Tibial artery (tissue), 4 donors: ENCODE data around the gene GAB2.

Source experiments
- DNase-seq, 2 donors: peaks; one replicate each; pipeline ENCODE4 v3.0.0-alpha.2; 2019
- H3K27ac ChIP-seq, 2 donors: fragments of 200-600 bp; sonication (generic) in 1 of 2; 1 replicate in 1 of 2; 2 replicates in 1 of 2; pipeline ENCODE4 v1.5.1; 2018 to 2019; ENCODE audit warnings: mild to moderate bottlenecking in 1 of 2
- H3K27me3 ChIP-seq, 2 donors: fragments of 200-600 bp; sonication (generic) in 1 of 2; one replicate each; pipeline versions ENCODE4 v1.5.1 to v1.6.0; 2016 to 2019
- H3K36me3 ChIP-seq, 3 donors: fragments of 200-600 bp; sonication (generic) in 2 of 3; one replicate each; pipeline ENCODE4 v1.5.1; 2016 to 2019; ENCODE audit warnings: mild to moderate bottlenecking in 2 of 3
- H3K4me1 ChIP-seq, 4 donors: fragments of 200-600 bp; sonication (generic) in 2 of 4; 1 replicate in 3 of 4; 2 replicates in 1 of 4; pipeline ENCODE4 v1.5.1; 2016 to 2019
- H3K4me3 ChIP-seq, 2 donors: fragments of 200-600 bp; sonication (generic) in 1 of 2; 1 replicate in 1 of 2; 2 replicates in 1 of 2; pipeline ENCODE4 v1.5.1; 2018 to 2019; ENCODE audit warnings: mild to moderate bottlenecking in 2 of 2
- H3K9me3 ChIP-seq, 3 donors: fragments of 200-600 bp; sonication (generic) in 1 of 3; one replicate each; pipeline ENCODE4 v1.5.1; 2016 to 2019
- CTCF ChIP-seq, 2 experiments: fragments of 200-600 bp in 1 of 2; fragments of 450-650 bp in 1 of 2; IDR thresholded peaks; one replicate each; pipeline ENCODE4 v1.5.1; 2017 to 2019; ENCODE audit warnings: antibody characterized with exemption in 2 of 2, mild to moderate bottlenecking in 1 of 2, moderate library complexity in 1 of 2
- intact Hi-C: fragments of 100-400 bp; cut with DNase I; formaldehyde crosslinking; loops from one replicate; pipeline ENCODE4 v1.15.0; 2023; ENCODE audit warnings: low total_unique reads

GAB2 gene

GRCh38 chr11:78416285-78417174 is 1.1 kb downstream of the GAB2 start:
- Histone ChIP-seq H3K27me3 (no peaks in the 10 kb centered on the region), H3K4me1 (peaks cover 0 to 52% (median 24%) of the 10 kb centered on the region in 4 donors), H3K4me3 (peak overlapping the region; percentile 98 to 99), H3K36me3 (no peaks in the 10 kb centered on the region), H3K9me3 (no peaks in the 10 kb centered on the region), H3K27ac (peak overlapping the region; percentile 100)
- peak; percentile 94 to 96 for DNase-seq
- intact Hi-C loops = loop anchor here (5.0 kb wide), 3 partner anchors 156 to 254 kb away; partner anchors contain the start of gene NARS2
- TF ChIP-seq CTCF (IDR thresholded peaks at IDR 0.05) = peak; percentile 45 to 65

GRCh38 chr11:78415338-78415737 is 2.3 kb downstream of the GAB2 start:
- no peak for TF ChIP-seq CTCF (IDR thresholded peaks at IDR 0.05)
- H3K9me3 ChIP-seq = peaks cover 0 to 5% (median 0%) of the 10 kb centered on the region in 3 donors
- DNase-seq = no peak
- peak overlapping the region; percentile 100 for H3K27ac ChIP-seq
- intact Hi-C loops = loop anchor here (5.0 kb wide), 3 partner anchors 157 to 253 kb away; partner anchors contain the start of gene NARS2
- no peak overlapping the region for H3K4me3 ChIP-seq
- peaks cover under 1 to 2% (median under 1%) of the 10 kb centered on the region in 3 donors for H3K36me3 ChIP-seq
- H3K4me1 ChIP-seq = peaks cover 0 to 45% (median 19%) of the 10 kb centered on the region in 4 donors
- H3K27me3 ChIP-seq = no peaks in the 10 kb centered on the region

GRCh38 chr11:78414321-78415051 is 3.1 kb downstream of the GAB2 start:
- Histone ChIP-seq H3K27me3 (no peaks in the 10 kb centered on the region), H3K36me3 (peaks cover 3 to 6% (median 5%) of the 10 kb centered on the region in 3 donors), H3K4me3 (no peak overlapping the region), H3K27ac (peak overlapping the region in 1 of 2 donors; percentile 100), H3K4me1 (peaks cover 0 to 36% (median 11%) of the 10 kb centered on the region in 4 donors), H3K9me3 (peaks cover 0 to 12% (median 7%) of the 10 kb centered on the region in 3 donors)
- intact Hi-C loops = loop anchor here (5.0 kb wide), 3 partner anchors 158 to 252 kb away; partner anchors contain the start of gene NARS2
- peak; percentile 36 to 45 for TF ChIP-seq CTCF (IDR thresholded peaks at IDR 0.05)
- no peak for DNase-seq

- Histone ChIP-seq H3K4me1 (peaks cover 0 to 7% (median 0%) of the 10 kb centered on the region in 4 donors), H3K27me3 (no peaks in the 10 kb centered on the region), H3K4me3 (no peak overlapping the region), H3K36me3 (peaks cover 3 to 6% (median 5%) of the 10 kb centered on the region in 3 donors), H3K9me3 (peaks cover 0 to 15% (median 7%) of the 10 kb centered on the region in 3 donors), H3K27ac (no peak overlapping the region)
- intact Hi-C loops = no loop called here
- no peak for TF ChIP-seq CTCF (IDR thresholded peaks at IDR 0.05)
- DNase-seq = no peak
Measured at GRCh38 chr11:78408619-78409018, 9.0 kb downstream of the GAB2 start.

GRCh38 chr11:78406568-78407196 is 10.9 kb downstream of the GAB2 start:
- Histone ChIP-seq H3K4me3 (no peak overlapping the region), H3K27me3 (no peaks in the 10 kb centered on the region), H3K9me3 (peaks cover 0 to 15% (median 7%) of the 10 kb centered on the region in 3 donors), H3K4me1 (peaks cover 0 to 7% (median 1%) of the 10 kb centered on the region in 4 donors), H3K36me3 (peaks cover 3 to 6% (median 5%) of the 10 kb centered on the region in 3 donors), H3K27ac (no peak overlapping the region)
- no peak for DNase-seq
- intact Hi-C loops = no loop called here
- TF ChIP-seq CTCF (IDR thresholded peaks at IDR 0.05) = no peak
